GM19240 (cell line): ENCODE data around the gene RPH3AL.

Experiments used
- DNase-seq: peaks from one replicate; pipeline ENCODE4 v3.0.0; 2011; ENCODE audit warnings: low spot score; ENCODE audit not compliant: insufficient read length

RPH3AL gene

GRCh38 chr17:352421-353212 lies at the start of gene RPH3AL:
Gene RPH3AL (minus strand): TSS chr17:352807. CDS start chr17:327543, 25,264 bp downstream.
- DNase-seq, result no peak

GRCh38 chr17:400257-400656 lies 47.6 kb upstream of the RPH3AL start:
- no peak for DNase-seq

GRCh38 chr17:396788-397187 lies 44.2 kb upstream of the RPH3AL start:
- no peak for DNase-seq

GRCh38 chr17:395974-396373 lies 43.4 kb upstream of the RPH3AL start:
- DNase-seq, result no peak

DNA sequence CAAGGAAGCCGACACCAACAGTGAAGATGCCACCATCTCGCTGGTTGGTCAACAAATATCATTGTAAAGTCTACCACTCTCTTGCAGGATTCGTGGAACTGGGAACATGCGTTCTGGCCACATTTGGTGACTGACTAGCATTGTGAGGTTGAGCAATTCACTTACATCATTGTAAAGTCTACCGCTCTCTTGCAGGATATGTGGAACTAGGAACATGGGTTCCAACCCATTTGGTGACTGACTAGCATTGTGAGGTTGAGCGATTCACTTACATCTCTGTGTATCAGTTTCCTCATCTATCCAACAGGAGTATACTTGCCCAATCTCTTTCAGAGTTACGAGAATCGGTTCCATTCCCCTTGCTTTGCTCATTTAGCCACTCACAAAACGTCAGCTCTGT lies 42.6 kb upstream of the RPH3AL start:
- DNase-seq, result no peak

DNA sequence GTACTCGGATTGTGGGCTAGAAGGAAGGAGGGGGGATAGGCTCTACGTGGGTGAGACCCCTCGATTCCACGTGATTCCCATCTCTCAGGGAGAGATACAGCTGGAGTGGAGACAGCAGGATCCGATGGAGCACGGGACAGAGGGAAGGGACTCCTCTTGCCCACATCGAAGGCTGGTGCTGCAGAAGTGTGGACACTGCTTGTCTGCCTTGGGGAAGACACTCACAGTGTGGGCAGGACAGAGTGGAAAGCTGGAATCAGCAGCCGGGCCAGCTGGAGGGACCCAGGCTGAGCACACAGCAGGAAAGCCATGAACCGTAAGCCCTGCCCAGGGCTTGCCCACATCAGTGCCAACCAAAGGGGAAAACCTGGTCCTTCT lies 42.1 kb upstream of the RPH3AL start:
- no peak for DNase-seq

DNA sequence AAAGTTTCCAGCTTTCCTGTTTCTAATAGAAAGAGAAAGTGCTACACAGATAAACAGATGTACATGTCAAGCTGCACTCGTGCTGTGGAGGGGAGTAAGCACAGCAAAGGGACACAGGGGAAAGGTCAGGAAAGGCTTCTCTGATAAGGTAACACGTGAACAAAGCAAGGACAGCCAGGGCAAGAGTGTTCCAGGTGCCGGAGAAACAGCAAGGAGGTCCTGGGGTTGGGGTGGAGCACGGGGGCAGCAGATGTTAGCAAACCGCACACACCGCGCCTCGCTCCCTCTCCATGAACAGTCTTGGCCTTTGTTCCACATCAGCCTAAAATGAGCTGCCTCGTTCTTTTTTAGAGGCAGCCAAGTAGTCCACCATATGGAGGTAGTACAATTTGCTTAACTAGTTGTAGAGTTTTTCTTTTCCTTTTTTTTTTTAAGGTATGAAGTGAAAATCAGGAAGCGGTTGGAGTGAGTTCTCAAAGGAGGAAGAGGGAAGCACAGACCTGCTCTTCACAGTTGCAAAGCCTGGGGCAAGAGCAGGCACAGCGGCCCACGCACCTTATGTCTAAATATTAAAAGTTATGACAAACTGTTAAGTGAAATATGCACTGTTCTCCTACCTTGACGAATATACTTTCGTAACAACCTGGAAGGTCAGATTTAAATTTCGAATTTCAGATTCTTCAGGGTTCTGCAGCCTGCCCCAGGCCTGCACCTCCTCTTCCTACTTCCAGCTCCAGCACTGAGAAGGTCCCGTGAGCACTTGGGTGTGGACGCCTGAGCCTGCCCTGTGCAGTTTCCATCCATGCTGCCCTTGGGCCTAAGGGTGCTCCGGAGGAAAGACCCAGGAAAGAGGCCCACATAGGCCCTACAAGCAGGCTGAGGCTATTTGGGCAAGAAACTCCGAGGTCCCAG lies 41.5 kb upstream of the RPH3AL start:
- DNase-seq, result no peak

DNA sequence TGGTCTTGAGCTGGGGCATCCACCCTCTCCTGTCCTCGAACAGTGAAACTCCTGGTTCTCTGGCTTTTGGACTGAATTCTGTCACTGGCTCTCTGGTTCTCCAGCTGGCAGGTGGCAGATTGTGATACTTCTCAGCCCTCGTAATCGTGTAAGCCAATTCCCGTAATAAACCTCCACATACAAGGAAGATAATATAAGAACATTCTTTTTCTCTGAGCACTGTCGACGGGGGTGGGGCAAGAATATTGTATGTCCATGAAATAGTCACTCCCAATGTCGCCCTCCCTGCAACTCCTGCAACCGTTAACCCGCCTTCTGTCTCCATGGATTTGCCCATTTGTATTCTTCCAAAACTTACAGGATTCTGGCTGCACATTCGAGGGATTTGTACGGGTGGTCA lies 39.2 kb upstream of the RPH3AL start:
- DNase-seq, result no peak

GRCh38 chr17:390025-390424 lies 37.4 kb upstream of the RPH3AL start:
- no peak for DNase-seq

DNA sequence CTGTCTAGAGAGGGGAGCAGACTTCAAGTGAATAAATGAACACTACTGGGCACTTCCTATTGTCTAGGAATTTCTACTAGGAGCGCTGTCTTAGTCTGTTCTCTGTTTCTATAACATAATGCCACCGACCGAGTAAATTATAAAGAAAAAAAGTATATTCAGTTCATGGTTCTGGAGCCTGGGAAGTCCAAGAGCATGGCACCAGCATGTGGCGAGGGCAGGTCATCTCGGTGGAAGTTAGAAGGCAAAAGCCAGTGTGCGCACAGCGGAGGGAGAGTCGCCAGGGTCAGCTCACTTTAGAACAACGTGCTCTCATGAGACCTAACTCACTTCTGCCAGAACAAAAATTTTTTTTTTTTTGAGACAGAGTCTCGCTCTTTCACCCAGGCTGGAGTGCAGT lies 35.5 kb upstream of the RPH3AL start:
- DNase-seq, result no peak

DNA sequence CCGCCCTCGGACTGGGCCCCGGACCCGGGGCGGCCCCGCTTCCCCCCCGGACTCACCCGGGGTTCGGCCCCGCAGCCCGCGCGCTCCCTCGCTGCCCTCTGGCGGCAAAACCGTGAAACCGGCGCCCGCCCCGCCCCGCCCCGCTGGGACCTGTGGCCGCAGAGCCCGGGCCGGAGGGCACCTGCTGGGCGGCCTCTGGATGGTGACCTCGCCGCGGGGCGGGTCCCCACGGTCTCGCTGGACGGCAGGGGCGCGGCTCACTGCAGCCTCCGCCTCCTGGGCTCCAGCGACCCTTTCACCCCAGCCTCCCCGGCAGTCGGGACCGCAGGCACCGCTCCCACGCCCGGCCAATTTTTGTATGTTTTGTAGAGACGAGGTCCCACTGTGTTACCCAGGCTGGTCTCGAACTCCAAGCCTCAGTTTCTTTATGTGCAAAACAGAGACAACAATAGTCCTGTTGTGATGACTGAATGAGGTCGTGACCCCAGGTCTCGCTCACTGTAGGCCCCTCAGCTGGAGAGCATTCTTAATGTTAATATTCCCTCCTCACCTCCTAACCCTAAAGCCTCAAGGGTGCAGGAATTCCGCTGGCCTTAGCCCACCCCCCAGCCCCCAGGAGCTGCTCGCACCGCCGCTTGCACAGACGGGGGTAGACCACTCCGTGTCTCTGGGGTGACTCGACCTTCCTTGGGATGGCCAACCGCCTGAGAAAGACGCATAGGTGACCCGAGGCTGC lies 33.7 kb upstream of the RPH3AL start:
- DNase-seq, result peak; percentile 59

GRCh38 chr17:385836-386140 lies 33.2 kb upstream of the RPH3AL start:
- DNase-seq, result no peak

GRCh38 chr17:385178-385835 lies 32.7 kb upstream of the RPH3AL start:
- DNase-seq, result no peak

GRCh38 chr17:384622-385177 lies 32.1 kb upstream of the RPH3AL start:
- DNase-seq, result no peak

GRCh38 chr17:383771-384621 lies 31.4 kb upstream of the RPH3AL start:
- no peak for DNase-seq

DNA sequence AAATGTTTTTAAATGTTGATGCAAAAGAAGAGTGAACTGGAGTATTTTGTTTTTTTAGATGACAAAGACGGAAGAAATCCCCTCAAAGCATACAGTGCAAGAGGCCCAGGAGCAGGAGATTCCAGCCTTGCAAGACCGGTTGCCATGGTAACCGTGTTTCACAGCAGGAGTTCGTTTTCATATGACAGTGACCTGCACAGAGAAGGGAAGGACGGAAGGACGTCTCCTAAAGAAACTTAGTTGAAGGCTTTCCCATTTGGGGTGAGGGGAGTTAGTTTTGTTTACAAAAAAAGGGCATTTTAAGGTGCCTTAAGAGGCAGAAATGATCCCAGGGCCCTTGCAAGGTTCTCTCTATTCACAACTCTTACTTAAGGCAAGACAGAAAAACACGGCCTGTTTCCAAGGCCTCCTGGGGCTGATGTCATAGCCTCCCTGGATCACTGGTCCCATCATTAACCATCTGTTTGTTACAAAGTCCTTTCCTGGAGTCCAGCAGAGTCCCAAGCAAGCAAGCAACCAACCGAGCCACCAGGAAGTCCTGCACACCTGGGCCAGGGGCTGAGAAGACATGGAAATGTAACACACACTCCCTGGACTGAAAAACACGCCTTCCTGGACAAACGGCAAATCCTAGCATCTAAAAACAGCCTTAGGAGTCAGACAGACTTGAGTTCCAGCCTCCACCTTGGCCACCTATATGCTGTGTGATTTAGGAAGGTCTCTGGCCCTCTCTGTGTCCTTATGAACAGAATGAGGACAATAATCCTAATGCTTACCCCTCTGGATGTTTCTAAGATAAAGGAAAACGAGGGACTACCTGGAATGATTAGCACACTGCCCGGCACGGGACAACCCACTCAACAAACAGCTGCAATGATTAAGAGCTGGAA lies 30.3 kb upstream of the RPH3AL start:
- no peak for DNase-seq

DNA sequence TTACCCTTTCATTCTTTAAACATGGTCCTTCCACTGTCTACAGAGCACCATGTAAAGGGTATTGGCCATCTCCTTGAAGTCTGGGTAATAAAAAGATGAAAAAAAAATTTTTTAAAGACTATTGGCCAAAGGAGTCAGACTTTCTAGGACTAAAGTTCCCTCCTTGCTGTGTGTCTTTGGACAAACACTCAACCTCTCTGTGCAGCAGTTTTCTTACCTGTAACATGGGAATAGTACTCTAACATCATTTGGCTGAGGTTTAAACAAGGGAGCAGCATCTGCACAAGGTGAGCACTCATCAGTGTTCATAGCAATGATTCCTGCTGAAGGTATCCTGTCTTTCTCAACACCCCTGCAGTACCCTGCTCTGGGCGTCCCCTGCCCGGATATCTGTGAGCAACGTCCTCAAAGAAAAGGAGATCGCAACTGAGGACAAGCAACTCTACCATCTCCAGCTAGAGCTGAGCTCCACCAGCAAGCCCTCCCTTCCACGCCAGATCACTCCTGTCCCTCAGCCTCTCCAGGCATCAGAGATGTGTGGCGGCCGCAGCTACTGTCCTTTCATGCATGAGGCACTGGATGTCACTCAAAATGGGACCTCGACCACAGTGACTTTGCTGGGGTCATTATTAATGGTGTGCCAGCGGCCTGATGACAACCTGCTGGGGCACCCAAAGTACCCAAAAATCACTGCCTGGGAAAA lies 29.5 kb upstream of the RPH3AL start:
- no peak for DNase-seq

- no peak for DNase-seq
Measured at GRCh38 chr17:381516-381915, 28.9 kb upstream of the RPH3AL start.
